K562 (cell line): ENCODE results near the gene GATA6.

Experiments
- BCL6 ChIP-seq: fragments of 250-450 bp; sonication (Bioruptor Pico); IDR thresholded peaks from 2 replicates; pipeline ENCODE4 v1.4.0; 2020
- EHMT2 ChIP-seq: fragments of 450-650 bp; IDR thresholded peaks from 2 replicates; pipeline ENCODE4 v1.6.1; 2018; ENCODE audit warnings: antibody characterized with exemption
- ZNF184 ChIP-seq: sonication (generic); formaldehyde crosslinking; IDR thresholded peaks from 2 replicates; pipeline ENCODE4 v1.5.0; 2020; ENCODE audit warnings: missing genetic modification reagents
- ZNF263 ChIP-seq: sonication (generic); formaldehyde crosslinking; IDR thresholded peaks from 2 replicates; pipeline ENCODE4 v1.8.0; 2022; ENCODE audit warnings: mild to moderate bottlenecking, missing genetic modification reagents, borderline replicate concordance

GRCh38 chr18:22149710-22150109 lies 19.7 kb upstream of the GATA6 start:
- TF ChIP-seq ZNF184 (CRISPR knock-in tag) = no peak
- no peak for TF ChIP-seq ZNF263 (CRISPR knock-in tag)
- no peak for TF ChIP-seq EHMT2
- no peak for TF ChIP-seq BCL6 (CRISPR knock-in tag)
